ENCODE results near the gene APOL1.
"Not testable (repeated sequence)": the region's sequence is repeated elsewhere in the genome, so short reads cannot be mapped to it uniquely, and the experiment has no call there.

The APOL1 gene

DNA sequence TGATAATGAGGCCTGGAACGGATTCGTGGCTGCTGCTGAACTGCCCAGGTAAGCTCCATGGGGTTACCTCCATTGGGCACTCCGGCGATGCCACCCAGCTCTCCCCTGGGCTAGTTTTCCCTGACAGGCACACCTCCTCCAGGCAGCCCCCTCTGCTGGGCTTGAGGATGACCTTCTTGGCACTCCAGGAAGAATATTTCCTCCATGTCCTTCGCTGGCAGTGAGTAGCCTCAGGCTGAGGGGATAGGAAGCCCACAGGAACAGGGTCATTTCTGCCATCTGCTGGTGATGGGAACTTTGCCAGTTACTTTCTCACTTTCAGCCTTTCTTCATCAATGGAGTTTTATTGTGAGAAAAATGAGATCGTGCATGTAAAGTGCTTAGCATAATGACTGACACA, 8.7 kb downstream of the APOL1 start:
- DNase-seq (ENCODE audit: extremely low spot score, insufficient read length, low read depth): not testable (repeated sequence)
- FAIRE-seq: peak; percentile 31

DNA sequence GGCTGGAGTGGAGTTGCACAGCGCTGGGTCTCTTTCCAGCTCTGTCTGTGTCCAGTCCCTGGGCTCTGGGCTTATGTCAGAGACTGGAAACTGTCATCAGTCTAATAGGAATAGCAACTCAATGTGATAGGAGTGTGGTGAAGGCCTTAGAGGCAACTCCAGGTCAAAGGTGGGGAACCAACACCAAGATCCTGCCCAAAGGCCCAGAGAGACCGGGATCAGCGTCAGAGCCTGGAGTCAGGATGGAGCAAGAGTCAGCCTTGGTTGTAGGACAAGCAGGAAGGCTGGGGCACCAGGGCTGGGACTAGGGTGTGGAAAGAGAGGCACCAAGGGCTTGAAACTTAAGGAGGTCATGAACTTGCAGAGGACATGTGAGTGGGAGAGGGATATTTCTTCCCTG, 9.4 kb downstream of the APOL1 start:
- not testable (repeated sequence) for FAIRE-seq; DNase-seq (ENCODE audit: extremely low spot score, insufficient read length, low read depth)

DNA sequence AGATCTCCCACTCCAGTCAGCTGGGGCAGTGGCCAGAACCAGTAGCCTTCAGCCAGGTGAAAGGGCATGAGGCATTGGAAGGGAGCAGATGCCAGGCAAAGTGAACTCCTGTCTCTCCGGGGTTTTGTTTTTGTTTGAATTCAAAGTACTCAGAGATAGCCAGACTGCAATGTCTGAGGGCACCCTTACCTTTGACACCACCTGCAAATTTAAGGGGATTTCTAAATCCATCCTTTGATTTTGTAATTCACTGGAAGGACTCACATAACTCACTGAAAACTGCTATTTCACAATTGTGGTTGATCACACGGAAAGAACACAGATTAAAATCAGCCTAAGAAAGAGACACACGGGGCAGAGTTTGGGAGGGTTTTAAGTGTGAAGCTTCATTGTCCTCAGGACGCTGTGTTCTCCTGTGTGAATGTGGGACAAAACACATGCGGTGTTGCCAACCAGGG, 10.3 kb downstream of the APOL1 start:
- FAIRE-seq; DNase-seq (ENCODE audit: extremely low spot score, insufficient read length, low read depth): not testable (repeated sequence)

DNA sequence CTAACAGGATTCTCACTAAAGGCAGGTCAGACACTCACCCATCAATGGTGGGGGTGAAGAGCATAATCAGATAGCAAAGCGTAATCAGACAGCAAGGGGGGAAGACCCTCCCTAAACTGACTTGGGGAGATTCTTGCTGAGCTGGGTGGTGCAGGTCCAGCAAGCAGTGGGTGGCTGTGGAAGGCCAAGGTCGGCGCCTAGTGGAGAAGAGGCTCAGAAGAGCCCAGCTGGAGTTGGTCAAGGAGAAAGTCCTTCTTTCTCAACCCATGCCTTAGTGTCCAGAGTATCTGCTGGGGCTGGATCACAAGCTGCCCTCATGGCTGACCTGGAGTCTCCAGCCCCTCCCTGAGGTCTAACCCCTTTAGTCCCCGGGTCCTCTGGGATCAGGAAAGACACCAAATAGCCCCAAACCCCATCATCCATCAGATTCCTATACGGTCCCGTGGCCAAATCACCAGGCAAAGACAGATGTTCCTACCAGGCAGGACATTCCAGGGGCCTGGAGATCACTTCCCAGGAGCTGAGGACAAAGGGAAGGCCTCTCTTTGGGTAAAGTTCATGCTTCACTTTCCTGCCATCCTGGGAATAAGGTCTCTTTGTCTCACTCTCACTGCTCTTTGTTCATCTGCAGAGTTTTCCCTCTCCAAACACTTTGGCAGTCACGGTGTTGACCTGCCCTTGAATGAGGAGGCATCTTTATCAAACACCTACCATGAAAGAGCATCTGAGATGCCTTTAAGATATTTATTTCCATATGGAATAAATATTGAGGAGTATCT, 11.1 kb downstream of the APOL1 start:
- DNase-seq (ENCODE audit: extremely low spot score, insufficient read length, low read depth); FAIRE-seq: not testable (repeated sequence)

DNA sequence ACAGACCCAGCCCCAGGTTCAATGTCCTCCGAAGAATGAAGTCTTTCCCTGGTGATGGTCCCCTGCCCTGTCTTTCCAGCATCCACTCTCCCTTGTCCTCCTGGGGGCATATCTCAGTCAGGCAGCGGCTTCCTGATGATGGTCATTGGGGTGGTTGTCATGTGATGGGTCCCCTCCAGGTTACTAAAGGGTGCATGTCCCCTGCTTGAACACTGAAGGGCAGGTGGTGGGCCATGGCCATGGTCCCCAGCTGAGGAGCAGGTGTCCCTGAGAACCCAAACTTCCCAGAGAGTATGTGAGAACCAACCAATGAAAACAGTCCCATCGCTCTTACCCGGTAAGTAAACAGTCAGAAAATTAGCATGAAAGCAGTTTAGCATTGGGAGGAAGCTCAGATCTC, 14.1 kb downstream of the APOL1 start:
- DNase-seq (ENCODE audit: extremely low spot score, insufficient read length, low read depth) (no peak), FAIRE-seq (no peak)

DNA sequence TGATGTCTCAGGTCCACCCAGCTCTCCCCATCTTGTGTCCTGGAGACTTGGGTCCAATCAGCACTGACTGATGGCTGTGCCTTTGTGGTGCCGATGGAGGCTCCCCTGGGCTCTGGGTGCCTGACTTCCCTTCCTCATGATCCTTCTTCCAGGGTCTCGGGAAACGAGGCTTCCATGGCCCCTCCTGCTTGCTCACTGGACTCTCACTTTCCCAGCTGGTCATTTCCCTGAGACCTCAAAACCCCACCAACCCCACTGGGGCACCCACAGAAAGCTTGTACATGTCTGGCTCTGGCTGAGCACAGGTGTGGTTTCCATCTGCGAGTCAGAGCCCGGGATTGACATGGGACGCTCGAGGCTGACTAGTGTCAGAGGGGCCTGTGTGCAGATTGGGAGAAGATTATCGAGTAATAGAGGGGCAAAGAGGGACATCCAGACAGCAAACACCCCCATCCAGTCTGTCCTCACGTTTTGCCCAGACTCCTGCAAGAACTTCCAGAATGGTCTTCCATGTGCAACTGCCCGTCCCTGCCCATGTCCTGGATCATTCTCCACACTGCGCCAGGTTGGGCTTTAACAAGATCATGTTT, 15.1 kb downstream of the APOL1 start:
- FAIRE-seq (no peak), DNase-seq (ENCODE audit: extremely low spot score, insufficient read length, low read depth) (no peak)

DNA sequence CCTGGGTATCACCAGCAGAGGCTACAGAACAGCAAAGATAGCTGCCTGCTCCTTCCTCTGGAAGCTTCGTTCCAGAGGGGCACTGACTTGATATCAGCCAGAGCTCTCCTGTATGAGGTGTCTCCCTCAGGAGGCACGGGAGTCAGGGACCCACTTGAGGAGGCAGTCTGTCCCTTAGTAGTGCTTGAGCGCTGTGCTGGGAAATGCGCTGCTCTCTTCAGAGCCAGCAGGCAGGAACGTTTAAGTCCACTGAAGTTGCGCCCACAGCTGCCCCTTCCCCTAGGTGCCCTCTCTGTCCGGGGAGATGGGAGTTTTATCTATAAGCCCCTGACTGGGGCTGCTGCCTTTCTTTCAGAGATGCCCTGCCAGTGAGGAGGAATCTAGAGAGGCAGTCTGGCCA, 18.3 kb downstream of the APOL1 start:
- DNase-seq (ENCODE audit: extremely low spot score, insufficient read length, low read depth); FAIRE-seq: not testable (repeated sequence)

DNA sequence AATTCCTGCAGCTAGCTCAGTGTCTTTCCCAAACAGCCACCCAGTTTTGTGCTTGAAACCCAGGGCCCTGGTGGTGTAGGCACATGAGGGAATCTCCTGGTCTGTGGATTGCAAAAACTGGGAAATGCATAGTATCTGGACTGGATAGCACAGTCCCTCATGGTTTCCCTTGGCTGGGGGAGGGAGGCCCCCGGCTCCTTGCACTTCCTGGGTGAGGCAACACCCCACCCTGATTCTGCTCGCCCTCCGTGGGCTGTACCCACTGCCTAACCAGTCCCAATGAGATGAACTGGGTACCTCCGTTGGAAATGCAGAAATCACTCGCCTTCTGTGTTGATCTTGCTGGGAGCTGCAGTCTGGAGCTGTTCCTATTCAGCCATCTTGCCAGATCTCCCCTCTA, 19.0 kb downstream of the APOL1 start:
- FAIRE-seq: not testable (repeated sequence)

DNA sequence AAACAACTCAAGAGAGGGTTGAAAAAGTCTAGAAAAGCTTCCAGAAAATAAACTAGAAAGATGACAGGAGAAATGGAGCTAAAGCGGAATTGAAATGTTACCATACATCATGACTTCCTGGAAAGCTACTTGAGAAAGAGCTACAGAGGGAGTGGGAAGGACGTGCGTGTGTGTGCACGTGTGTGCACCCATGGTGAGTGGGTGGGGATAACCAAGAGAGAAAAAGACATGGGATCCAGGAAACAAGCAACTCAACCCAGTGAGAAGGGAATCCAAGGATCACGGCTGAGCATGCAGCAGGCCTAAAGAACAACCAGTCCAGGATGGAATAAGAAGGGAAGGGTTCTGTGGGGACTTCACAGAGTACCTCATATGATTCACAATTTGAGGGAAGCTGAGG, 21.6 kb downstream of the APOL1 start:
- FAIRE-seq: no peak
- no peak for DNase-seq (ENCODE audit: extremely low spot score, insufficient read length, low read depth)

More for the DNA sequence above, 19.0 kb downstream of the APOL1 start:
- not testable (repeated sequence) for DNase-seq (ENCODE audit: extremely low spot score, insufficient read length, low read depth)

DNA sequence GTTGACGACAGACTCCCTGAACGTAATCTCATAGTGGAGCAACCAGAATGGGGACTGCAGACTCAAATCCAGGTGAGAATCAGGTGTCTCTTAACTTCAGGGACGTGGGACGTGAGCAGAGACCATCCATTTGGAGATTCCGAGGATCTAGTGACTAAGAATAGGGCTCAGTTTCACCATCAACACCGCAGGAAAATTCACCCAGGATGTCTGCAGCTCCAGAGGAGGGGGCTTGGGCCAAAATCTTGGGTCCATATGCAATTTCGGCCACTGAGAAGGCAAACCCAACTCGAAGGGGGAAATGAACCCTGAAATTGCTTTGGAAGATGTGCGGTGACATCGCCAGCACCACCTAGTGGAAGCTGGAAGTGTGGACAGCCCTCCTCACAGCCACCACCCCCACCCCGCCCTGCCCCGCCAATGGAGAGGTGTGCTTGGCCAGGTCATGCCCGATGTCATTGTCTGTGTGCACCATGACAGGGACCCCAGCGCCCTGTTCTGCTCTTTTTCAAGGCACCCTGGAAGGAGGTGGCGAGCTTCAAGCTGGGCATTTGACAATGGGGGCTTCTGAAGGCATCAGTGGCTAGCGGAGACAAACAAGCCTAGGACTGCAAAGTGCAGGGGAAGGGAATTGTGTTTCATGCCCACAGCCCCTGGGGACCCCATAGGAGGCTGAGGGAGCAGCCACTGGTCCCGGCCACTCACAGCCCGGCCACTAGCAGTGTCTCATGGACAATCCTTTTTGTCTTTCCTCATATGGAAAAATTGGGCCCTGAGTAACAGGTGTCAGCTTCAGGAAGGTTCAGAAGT, 24.8 kb downstream of the APOL1 start:
- DNase-seq (ENCODE audit: extremely low spot score, insufficient read length, low read depth) (peak; percentile 69), FAIRE-seq (peak; percentile 82)

DNA sequence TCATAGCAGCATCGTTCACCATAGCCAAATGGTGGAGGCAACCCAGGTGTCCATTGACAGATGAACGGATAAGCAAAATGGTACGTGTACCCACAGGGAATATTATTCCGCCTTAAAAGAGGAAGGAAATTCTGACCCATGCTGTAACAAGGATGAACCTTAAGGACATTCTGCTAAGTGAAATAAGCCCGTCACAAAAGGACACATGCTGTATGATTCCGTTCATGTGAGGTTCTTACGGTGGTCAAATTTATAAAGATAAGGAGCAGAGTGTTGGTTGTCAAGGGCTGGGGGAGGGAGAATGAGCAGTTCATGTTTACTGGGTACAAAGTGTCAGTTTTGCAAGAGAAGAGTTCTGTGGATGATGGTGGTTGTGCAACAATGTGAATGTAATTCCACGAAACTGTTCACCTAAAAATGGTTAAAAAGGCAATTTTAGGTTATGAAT, 26.3 kb downstream of the APOL1 start:
- no peak for FAIRE-seq

DNA sequence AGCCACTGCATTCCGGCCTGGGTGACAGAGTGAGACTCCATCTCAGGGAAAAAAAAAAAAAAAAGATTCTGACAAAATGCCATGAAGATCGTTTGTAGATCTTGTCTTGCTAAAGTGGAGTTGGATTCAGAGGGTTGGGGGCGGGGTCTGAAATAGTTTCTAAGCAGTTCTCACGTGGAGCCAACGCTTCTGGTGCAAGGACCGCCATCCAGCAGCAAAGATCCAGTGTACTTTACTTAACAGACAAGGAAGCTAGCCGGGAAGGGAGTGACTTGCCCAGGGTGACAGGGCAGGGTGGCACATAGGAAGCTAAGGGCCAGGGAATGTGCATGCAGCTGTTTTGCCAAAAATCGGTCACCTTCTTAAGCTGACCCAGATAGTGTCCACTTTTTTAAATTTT, 27.4 kb downstream of the APOL1 start:
- FAIRE-seq: no peak
- DNase-seq (ENCODE audit: extremely low spot score, insufficient read length, low read depth): no peak

More for the DNA sequence above, 26.3 kb downstream of the APOL1 start:
- DNase-seq (ENCODE audit: extremely low spot score, insufficient read length, low read depth): no peak

DNA sequence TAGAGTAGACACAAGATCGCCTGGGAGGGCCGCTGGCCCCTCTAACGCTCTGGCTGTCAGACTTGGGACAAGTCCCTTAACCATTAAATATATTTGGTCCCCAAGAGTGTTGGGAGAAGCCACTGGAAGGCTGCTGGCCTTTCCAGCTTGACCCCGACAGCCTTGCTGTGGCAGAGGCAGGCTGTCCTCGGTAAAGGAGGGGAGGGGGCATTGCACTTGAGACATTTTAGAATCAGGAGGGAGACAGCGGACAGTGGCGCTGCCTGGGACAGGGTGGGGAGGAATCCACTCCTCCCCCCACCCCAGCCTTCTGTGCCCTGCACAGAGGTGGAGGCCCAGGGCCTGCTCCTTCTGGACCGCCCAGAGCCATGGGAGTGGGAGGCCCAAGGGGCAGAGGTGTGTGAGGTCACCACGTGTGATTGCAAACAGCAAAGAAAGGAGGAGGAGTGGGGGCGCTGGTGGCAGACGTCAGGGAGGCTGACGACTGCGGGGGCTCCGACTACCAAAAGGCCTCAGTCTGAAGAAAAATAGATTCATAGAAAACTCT, 28.9 kb downstream of the APOL1 start:
- FAIRE-seq: no peak
- no peak for DNase-seq (ENCODE audit: extremely low spot score, insufficient read length, low read depth)

DNA sequence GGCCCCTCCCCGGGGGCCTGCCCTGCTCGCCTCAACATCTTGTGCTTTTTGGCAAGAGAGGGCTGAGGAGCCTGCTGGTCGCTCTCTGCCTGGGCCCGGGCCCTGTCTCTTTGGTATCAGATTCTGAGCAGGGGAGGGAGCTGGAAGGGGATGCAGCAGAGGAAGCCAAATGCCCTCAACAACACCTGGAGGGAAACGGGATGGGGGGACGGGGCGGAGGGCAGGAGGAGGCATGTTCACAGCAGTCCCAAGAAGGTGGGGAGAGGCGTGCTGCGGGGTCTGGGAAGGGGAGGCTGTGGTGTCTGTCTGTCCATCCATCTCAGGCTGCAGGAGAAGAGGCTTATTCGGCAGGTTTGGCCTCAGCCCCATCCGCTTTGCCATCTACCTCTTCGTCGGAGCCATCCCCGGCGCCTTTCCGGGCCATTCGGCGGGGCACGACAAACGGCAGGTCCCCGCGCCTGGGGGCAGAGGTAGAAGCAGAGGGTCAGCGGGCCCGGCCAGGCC, 29.4 kb downstream of the APOL1 start:
- no peak for DNase-seq (ENCODE audit: extremely low spot score, insufficient read length, low read depth)
- FAIRE-seq: no peak

DNA sequence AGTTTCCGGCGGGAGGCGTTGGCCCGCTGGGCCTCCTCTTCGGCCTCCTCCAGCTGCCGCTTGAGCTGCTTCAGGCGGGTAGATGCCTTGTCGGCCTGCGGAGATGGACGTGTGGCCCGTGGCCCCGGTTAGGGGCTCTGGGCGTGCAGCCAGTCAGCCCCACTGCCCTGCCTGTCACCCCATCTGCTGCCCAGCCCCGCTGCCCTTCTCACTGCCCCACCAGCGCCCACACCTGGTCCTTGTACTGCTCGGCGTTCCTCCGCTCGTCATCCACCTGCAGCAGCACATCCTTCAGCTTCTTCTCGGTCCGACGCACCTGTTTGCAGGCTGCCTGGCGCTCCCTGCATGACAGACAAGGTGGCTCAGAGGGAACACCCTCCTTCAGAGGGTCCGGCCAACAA, 31.2 kb downstream of the APOL1 start:
- FAIRE-seq (no peak), DNase-seq (ENCODE audit: extremely low spot score, insufficient read length, low read depth) (no peak)

DNA sequence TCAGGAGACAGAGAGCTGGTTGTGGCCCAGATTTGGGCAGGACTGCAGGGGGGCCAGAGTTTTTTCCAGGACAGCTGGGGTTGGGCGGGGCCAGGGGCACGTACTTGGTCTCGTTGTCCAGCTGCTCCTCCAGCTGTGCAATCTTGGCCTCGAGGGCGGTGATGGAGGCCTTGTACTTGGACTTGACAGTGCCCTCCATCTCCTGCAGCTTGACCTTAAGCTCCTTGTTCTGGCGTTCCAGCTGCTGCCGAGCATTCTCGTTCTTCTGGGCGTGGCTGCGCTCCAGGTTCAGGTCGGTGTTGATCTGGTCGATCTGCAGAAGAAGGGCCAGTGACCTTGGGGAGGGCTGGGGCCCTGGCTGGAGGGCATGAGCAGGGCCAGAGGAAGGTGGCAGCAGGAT, 32.1 kb downstream of the APOL1 start:
- DNase-seq (ENCODE audit: extremely low spot score, insufficient read length, low read depth) (no peak), FAIRE-seq (no peak)

DNA sequence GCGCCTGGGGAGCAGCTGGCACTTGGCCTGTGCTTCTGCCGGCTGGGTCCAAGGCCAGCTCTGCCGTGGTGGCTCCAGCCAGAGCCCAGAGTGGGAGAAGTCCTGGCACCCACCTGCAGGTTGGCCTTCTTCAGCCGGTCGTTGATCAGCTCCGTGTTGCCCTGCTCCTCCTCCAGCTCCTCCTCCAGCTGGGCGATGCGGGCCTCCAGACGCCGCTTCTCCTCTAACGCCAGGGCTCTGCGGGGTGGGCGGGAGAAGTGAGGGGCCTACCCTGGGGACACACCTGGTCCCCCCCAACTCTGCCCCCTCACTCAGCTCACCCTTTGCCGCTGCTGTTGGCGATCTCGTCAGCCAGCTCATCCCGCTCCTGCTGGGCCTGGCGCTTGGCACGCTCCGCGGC, 32.6 kb downstream of the APOL1 start:
- FAIRE-seq: no peak

DNA sequence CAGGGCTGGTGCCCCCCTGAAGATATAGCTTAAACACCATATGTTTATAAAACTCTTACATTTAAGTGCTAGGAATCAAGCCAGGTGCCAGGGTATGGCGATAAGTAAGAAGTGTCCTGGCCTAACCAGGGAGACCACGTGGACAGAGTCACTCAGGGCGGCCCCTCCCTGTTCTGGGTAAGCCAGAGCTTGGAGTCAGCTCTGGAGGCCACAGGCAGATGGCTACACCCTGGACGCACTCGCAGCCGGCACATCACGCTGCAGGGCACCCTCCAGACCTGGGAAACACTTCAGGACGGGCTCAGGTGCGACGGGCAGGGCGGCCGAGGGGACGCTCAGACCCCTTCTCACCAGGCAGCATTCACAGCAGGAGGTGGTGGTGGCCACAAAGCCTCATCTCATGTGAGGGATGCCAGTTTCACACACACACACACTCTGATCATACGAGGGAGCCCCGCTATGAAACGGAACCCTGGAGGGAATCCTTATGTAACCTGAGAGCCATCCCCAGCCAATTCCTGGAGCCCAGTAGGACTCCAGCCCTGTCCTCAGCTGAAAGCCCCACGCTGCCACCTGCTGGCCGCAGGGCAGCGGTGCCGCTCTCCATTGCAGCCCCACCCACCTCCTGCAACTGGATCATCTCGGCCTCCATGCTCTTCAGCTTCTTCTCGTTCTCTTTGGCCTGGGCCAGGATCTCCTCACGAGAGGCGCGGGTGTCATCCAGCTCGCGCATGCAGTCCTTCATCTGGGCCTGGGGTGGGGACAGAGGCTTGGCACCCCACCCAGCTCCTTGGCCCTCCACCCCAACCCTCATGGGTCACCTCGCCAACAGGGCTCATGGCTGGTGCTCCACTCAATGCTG, 33.4 kb downstream of the APOL1 start:
- FAIRE-seq (peak; percentile 9), DNase-seq (ENCODE audit: extremely low spot score, insufficient read length, low read depth) (peak; percentile 61)

More for the DNA sequence above, 32.6 kb downstream of the APOL1 start:
- no peak for DNase-seq (ENCODE audit: extremely low spot score, insufficient read length, low read depth)

DNA sequence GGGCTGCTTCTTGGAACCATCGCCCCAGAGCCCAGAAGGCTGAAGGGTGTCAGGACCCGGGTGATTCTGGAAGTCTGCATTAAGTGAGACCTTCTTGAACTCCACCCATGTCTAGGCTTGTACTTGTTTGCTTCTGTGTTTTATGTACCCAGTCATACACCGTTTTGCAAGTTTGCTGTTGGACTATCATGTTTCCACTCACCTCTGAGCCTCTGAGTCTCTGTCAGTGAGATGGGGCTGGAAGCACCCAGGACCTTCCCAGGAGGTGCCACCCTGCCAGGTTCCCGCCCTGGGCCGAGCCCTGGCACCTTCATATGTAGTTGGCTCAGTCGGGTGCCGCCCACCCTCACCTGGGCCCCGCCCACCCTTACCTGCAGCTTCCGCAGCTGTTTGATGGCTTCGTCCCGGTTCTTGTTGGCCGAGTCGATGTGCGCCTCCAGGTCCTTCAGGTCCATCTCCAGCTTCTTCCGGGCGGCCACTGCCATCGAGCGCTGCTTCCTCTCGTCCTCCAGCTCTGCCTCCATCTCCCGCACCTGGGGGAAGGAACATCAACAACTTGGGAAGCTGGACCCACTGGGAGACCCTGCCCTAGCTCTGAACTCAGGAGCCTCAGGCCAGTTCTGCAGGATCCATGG, 35.1 kb downstream of the APOL1 start:
- FAIRE-seq (no peak), DNase-seq (ENCODE audit: extremely low spot score, insufficient read length, low read depth) (no peak)

Data from GM18507 (cell line).